RWPE1 (cell line): ENCODE measurements around the gene CACNG5.

Experiments used
- CTCF ChIA-PET: fragments of 350-600 bp; sonication (Branson Sonifier 250); formaldehyde crosslinking; extraction: SDS; loops from one replicate; lab custom pipeline; 2021; lab: Yijun Ruan, JAX
- POLR2A ChIA-PET: fragments of 400-600 bp; formaldehyde crosslinking; extraction: SDS; loops from one replicate; lab custom pipeline; 2020; ENCODE audit warnings: antibody characterized with exemption; ENCODE audit not compliant: low non-redundant PET; lab: Yijun Ruan, JAX
- DNase-seq: peaks from one replicate; pipeline ENCODE4 v3.0.0; 2012; ENCODE audit warnings: low spot score
- H3K27ac ChIP-seq: fragments of 450-650 bp; 2 replicates; pipeline ENCODE4 v1.5.1; 2017
- TF ChIP-seq, protein P1 (sequence below): fragments of 450-650 bp; conservative IDR thresholded peaks from 2 replicates; pipeline ENCODE4 v1.5.1; 2017; ENCODE audit warnings: low read depth, mild to moderate bottlenecking

CACNG5 gene

DNA sequence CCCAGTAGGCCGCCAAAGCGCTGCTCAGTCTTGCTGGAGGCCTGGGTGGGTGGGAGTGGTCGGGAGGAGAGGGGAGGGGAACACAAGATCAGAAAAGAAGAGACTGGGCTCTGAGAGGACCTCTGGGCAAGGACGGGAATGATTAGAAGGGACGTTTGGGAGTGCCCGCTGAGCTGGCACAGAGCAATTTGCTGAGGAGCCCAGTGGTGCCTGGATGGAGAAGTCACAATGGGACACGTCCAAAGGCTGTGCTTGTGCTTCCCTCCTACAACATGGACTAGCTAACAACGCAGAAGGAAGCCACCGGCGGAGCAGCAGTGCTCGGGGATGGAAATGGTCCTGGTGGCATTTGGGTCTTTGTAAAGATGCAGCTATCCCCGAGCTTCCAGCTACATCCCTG is 84.0 kb downstream of the CACNG5 start:
- POLR2A ChIA-PET, result no interaction called here
- CTCF ChIA-PET, result no interaction called here
- no peak overlapping the region for H3K27ac ChIP-seq
- TF ChIP-seq, protein P1, sequence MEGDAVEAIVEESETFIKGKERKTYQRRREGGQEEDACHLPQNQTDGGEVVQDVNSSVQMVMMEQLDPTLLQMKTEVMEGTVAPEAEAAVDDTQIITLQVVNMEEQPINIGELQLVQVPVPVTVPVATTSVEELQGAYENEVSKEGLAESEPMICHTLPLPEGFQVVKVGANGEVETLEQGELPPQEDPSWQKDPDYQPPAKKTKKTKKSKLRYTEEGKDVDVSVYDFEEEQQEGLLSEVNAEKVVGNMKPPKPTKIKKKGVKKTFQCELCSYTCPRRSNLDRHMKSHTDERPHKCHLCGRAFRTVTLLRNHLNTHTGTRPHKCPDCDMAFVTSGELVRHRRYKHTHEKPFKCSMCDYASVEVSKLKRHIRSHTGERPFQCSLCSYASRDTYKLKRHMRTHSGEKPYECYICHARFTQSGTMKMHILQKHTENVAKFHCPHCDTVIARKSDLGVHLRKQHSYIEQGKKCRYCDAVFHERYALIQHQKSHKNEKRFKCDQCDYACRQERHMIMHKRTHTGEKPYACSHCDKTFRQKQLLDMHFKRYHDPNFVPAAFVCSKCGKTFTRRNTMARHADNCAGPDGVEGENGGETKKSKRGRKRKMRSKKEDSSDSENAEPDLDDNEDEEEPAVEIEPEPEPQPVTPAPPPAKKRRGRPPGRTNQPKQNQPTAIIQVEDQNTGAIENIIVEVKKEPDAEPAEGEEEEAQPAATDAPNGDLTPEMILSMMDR, result no peak
- no peak for DNase-seq

DNA sequence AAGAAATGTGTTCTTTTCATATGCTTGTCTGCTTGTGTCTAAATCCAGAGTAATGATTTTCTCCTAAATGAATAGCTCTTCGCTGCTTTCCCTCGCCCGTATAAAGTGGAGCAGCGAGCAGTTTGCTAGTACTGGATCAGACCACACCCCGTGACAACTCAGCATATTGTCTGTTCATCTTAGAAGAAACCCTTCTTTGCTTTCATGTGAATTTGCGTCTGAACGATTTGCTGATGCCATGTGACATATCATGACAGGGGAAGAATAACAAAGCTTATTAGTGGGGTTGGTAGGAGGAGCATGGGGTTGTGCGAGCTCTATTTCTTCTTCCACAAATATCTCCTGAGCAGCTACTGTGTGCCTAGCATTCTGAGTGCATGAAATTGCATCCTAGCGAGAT is 85.5 kb downstream of the CACNG5 start:
- H3K27ac ChIP-seq, result no peak overlapping the region
- DNase-seq, result no peak
- ChIA-PET CTCF (no interaction called here), POLR2A (no interaction called here)
- TF ChIP-seq, protein P1, result no peak

DNA sequence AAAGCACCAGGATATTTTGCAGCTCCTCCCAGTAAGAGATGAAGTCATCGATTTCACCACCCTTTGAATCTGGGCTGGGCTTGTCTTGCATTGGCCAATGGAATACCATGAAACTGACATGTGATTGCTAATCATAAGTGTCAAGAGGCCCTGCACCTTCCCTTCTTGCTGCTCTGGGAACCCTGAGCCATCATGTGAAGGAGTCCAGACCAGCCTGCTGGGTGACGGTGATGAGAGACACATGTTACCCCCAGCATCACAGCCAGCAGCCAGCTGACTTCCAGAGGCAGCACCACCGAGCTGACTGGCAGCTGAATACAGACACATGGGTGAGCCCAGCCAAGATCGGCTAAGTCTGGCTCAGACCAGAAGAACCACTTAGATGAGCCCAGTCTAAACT is 86.0 kb downstream of the CACNG5 start:
- DNase-seq, result no peak
- TF ChIP-seq, protein P1, result no peak
- ChIA-PET CTCF (no interaction called here), POLR2A (no interaction called here)
- H3K27ac ChIP-seq, result no peak overlapping the region

DNA sequence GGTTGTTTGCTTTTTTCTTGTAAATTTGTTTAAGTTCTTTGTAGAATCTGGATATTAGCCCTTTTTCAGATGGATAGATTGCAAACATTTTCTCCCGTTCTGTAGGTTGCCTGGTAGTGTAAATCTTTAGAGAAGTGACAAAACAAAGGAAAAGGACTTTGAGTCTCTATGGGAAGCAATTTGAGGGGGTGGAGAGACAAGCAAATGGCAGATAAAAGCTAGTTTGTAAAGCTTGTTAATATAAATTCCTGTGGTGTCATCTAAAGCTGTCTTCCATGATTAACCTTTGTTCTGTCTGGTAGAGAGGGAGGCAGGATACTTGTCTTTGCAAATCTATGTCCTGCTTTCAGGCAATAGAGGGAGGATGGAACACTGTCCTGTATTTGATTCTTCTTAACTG is 89.0 kb downstream of the CACNG5 start:
- DNase-seq, result no peak
- ChIA-PET POLR2A (no interaction called here), CTCF (no interaction called here)
- TF ChIP-seq, protein P1, result no peak
- no peak overlapping the region for H3K27ac ChIP-seq

DNA sequence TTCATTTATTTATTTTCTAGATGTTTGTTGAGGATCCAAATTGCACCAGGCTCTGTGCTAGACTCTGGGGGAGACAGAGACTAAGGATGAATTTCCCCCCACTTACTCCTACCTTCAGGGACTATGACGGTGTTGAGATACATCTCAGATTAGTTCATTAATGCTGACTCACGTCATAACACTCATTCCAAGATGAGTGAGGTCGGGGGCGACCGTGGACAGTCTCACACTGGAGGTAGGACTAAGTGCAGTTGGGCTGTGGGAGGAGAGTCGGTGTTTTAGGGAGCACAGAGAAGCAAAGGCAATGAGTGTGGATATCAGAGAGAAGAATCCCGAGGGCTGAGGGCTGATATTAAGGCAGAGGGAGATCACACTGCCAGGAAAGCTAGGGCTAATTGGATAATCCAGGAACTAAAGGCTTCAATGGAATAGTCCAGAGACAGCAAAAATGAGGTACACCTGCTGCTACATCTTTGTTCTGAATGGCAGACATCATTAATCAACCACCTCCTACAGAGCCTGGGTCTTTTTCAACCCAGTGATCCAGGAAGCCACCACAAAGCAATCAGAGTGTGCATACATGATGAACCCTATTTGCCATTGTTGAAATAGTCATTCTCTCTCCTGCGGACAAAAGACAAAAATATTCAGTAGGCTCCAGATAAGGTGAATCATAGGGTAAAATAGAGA is 91.0 kb downstream of the CACNG5 start:
- TF ChIP-seq, protein P1, result no peak
- POLR2A ChIA-PET, result no interaction called here
- no peak overlapping the region for H3K27ac ChIP-seq
- CTCF ChIA-PET, result interaction anchor here (0.5 to 0.6 kb wide), 2 partner anchors 123 to 165 kb away, joined by 4 to 5 read pairs; no protein-coding TSS in a partner anchor
- DNase-seq, result no peak

DNA sequence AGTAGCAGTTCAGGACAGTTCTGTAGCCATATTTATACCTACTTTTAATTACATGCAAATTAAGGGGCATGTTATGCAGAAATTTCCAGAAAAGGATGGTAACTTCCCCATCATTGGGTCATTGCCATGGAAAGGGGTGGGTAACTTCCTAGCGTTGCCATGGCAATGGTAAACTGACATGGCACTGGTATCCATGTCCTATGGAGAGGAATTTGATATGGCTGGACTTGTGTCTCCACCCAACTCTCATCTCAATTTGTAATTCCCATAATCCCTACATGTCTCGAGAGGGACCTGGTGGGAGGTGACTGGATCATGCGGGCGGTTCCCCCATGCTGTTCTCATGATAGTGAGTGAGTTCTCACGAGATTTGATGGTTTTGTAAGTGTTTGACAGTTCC is 94.0 kb downstream of the CACNG5 start:
- ChIA-PET CTCF (no interaction called here), POLR2A (no interaction called here)
- no peak for DNase-seq
- TF ChIP-seq, protein P1, result no peak
- no peak overlapping the region for H3K27ac ChIP-seq
